ENCODE data around the gene YIPF2.
"Not testable (repeated sequence)": the region's sequence is repeated elsewhere in the genome, so short reads cannot be mapped to it uniquely, and the experiment has no call there.

YIPF2 gene

DNA sequence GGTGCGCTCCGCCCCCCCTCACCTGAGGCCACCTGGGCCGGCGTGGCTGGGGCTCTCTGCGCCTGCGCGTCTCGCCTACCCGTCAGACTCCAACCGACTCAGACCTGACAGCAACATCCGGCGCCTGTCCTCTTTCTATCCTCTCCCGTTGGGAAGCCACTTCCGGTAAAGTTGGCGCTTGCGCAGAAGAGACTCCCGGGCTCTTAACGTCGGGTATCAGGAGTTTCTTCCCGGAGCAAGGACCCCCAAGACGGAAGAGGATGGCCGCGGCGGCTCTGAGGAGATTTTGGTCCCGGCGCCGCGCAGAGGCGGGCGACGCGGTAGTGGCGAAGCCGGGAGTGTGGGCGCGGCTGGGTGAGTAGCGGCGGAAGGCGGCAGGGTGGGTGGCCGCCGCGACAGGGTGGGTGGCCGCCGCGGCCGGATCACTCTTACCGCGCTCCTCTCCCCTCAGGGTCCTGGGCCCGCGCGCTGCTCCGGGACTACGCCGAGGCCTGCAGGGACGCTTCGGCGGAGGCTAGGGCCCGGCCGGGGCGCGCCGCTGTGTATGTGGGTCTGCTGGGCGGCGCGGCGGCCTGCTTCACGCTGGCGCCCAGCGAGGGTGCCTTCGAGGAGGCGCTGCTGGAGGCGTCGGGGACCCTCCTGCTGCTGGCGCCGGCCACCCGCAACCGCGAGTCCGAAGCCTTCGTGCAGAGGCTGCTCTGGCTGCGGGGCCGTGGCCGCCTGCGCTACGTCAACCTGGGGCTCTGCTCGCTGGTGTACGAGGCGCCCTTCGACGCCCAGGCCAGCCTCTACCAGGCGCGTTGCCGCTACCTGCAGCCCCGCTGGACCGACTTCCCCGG lies at the start of gene YIPF2, which contains the start of gene TIMM29:
YIPF2 (minus strand) TSS at position 77 of the 839 bp plus-strand sequence. CDS start 229 bp downstream, outside the sequence.
TIMM29 (plus strand) TSS at position 249 of the 839 bp plus-strand sequence; CDS start at position 261, 12 bp downstream.
- peak; percentile 97 for DNase-seq

DNA sequence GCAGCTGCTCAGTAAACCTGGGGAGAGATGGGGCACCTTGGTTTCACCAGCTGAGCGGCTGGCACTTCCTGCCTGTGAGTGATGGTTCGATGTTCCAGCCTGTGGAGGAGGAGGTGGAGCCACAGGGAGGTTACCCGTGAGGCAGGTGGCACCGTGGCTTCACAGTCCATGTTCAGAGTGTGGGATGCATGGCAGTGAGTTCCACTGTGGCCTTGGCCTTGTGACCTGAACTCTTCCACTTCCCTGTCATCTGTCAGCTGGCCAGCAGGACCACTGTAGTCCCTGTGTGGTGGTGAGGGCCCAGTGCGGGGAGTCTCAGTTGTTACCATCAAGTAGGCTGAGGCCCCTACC lies 49.3 kb upstream of the YIPF2 start:
- no peak for DNase-seq

DNA sequence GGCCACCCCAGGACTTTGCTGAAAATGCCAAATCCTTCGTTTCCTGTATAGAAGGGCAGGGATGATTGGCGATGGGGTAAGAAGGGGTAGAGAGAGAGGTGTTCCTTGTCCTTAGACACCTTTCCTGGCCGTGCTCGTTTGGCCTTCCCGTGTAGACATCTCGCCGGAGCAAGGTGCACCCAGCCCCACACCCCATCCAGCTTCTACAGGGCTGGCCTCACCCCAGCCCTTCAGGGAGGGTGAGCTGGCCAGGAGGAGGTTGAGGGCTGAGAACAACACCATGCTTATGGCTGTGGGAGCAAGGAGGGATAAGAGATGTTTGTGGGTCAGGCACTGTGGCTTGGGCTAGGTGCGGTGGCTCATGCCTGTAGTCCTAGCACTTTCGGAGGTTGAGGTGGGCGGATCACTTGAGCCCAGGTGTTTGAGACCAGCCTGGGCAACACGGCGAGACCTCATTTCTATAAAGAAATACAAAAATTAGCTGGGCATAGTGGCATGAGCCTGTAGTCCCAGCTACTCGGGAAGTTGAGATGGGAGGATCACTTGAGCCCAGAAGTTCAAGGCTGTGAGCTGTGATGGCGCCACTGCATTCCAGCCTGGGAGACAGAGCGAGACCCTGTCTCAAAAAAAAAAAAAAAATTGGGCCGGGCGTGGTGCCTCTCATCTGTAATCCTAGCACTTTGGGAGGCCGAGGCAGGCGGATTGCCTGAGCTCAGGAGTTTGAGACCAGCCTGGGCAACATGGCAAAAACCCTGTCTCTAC lies 47.9 kb upstream of the YIPF2 start:
- no peak for DNase-seq

DNA sequence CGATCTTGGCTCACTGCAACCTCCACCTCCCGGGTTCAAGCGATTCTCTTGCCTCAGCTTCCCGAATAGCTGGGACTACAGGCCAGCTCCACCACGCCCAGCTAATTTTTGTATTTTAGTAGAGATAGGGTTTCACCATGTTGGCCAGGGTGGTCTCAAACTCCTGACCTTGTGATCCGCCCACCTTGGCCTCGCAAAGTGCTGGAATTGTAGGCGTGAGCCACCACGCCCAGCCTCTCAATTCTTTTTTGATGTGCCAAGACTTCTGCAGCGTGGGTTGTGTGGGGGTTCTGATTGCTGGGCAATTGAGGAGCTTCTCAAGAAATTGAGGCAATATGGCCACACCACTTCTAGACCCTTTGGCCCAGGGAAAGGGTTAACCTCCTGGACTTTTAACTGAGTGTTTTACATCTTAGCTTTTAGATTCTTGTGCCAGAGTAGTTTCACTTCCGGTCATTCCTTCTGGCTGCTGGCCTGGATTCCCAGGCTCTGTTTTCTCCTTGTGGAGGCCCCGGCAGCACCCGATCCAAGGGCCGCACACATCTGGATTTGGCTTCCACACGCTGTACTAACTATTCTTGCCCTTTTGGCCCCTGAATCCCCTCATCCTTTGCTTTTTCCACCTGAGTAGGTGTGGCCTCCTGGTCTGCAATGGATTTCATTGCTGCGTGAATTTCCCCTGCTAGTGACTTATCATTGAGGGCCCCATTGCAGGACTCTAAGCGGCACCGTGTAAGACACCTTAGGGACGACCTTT lies 47.1 kb upstream of the YIPF2 start:
- DNase-seq: no peak

DNA sequence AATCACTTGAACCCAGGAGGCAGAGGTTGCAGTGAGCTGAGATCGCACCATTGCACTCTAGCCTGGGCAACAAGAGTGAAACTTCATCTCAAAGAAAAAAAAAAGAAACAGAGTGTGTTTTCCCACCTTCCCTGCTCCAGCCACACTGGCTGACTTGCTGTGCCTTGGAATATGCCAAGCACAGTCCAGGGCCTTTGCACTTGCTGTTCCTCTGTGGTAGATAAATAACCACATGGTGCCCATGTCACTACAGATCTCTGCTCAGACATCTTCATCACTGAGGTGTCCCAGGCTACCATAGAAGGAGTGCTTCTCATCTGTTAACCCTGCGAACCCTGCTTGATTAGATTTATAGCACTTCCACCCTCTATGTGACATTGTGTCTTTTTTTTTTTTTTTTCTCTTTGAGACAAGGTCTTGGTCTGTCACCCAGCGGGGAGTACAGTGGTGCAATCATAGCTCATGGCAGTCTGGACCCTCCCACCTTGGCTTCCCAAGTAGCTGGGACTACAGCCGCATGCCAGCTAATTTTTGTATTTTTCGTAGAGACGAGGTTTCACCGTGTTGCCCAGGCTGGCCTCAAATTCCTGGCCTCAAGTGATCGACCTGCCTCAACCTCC lies 42.8 kb upstream of the YIPF2 start:
- no peak for DNase-seq

DNA sequence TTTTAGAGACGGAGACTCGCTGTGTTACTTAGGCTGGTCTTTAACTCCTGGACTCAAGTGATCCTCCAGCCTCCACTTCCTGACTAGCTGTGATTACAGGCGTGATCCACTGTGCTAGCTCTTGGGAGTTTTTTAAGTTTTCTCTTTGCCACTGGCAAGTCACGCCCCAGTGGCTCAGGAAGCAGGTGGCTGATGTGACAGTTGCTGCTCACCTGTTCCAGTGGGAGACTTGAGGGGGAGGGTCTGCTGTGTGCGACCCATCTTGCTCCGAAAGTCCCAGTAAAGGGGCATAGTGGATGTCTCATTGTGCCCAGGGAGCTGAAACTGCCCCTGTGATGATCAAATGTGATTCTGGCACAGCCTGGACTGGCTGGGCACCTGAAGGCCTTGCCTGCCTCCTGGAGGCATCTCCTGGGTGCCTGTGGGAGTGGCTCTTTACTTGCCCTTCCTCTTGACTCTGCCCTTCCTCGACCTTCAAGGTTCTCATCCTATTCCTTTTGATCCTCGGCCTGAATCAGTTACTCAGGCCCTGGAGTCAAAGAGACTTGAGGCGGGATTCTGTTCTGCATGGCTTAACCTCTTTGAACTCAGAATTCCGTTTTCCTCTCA lies 40.2 kb upstream of the YIPF2 start:
- no peak for DNase-seq

DNA sequence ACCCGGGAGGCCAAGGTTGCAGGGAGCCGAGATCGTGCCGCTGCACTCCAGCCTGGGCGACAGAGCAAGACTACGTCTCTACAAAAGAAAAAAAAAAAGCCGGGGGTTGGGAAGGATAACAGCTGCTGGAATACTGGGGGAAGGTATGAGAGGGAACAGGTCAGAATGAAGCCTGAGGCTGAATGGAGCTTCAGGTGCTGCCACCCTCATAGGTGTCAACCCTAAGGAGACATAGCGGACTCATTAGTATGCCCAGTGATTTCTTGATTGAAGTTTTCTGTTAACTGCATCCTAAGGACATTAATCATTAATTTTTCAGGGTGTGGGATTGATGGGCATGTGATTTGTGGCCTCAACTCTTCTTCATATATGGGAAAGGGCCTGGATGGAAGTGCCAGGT lies 38.4 kb upstream of the YIPF2 start:
- DNase-seq: no peak

DNA sequence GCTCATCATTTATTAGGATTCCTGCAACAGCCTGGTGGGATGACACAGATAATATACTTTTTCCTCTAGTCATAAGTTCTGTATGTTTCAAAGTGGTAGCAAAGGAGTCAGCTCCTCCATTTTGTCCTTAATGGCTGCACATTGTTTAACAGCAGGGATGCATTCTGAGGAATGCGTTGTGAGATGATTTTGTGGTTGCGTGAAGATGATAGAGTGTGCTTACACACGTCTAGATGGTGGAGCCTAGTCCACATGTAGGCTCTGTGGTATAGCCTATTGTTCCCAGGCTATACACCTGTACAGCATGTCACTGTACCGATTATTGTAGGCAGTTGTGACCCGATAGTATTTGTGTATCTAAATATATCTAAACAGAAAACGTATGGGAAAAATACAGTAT lies 37.0 kb upstream of the YIPF2 start:
- DNase-seq: no peak

DNA sequence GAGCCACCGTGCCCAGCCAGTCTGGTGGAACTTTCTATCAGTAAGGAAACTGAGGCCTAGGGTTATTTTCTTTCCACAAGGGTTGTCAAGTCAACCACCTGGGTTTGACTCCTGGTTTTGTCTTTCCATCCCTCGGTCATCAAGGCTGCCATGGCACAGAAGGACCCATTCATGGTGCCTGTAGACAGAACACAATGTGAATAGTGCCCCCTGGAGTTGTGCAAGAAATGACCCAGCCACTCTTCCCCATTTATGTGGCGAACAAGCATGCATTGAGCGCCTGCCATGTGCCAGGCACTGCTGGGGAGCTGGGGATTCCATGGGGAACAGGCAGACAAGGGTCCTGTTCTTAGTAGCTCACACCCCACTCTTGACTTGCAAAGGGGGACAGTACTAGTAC lies 36.5 kb upstream of the YIPF2 start:
- no peak for DNase-seq

DNA sequence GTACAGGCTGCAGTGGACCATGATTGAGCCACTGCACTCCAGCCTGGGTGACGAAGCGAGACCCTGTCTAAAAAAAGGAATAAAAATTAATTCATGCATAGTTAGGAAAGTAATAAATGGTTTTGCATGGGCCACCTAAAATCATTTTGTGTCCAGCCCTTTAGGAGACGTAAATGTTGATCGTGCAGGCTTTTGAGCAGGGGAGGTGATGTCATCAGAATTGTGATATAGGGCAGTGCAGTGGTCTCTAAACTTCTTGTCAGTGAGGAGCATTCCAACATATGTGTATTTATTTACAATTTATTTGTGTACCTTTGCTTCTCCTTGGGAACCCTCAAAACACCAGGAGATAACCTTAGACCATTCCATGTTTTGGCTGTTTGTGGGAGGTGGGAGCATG lies 35.4 kb upstream of the YIPF2 start:
- DNase-seq: no peak

DNA sequence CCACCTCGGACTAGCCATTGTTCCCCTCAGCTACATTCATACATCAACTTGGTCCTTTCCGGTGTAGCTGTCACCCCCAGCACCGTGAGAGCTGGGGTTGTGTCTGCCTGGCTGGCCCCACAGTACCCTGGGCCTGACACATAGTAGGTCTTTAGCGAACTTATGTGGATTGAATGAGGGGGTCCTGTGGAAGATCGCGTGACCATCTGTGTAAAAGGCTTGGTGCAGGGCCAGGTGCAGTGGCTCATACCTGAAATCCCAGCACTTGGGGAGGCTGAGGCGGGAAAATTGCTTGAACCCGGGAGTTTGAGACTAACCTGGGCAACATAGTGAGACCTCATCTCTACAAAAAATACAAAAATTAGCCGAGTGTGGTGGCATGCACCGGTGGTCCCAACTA lies 34.4 kb upstream of the YIPF2 start:
- DNase-seq: no peak

DNA sequence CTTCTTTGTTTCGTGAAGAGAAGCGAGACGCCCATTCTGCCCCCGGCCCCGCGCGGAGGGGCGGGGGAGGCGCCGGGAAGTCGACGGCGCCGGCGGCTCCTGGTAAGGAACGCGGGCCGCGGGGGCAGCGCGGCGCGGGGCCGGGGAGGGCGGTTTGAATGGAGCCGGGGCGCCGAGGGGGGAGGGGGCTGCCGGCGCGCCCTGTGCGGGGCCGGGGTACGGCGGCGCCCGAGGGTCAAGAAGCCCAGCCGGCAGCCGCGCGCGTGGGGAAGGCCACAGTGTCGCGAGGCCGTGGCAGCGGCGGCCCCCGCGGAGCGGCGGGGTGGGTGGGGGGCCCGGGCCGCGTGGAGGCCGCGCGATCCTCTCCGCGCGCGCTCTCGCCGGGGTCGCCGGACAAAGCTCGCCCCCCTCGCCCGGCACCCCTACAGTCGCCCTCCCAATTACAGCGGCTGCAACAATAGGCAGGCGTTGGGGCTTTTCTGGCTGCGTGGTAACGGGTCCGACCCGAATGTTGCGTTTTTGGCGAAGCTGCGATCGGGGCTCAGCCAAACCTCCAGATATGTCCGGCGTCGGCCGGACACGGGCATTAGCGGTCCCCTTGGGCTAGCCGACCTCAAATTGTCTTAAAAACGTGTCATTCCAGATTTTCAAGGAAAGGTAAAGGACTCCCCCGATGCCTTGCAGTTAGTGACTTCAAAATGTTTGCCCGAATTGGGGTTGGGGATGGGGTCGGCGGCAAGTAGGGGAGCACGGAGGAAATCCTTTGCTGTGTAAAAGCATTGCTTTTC lies 32.8 kb upstream of the YIPF2 start:
- no peak for DNase-seq

DNA sequence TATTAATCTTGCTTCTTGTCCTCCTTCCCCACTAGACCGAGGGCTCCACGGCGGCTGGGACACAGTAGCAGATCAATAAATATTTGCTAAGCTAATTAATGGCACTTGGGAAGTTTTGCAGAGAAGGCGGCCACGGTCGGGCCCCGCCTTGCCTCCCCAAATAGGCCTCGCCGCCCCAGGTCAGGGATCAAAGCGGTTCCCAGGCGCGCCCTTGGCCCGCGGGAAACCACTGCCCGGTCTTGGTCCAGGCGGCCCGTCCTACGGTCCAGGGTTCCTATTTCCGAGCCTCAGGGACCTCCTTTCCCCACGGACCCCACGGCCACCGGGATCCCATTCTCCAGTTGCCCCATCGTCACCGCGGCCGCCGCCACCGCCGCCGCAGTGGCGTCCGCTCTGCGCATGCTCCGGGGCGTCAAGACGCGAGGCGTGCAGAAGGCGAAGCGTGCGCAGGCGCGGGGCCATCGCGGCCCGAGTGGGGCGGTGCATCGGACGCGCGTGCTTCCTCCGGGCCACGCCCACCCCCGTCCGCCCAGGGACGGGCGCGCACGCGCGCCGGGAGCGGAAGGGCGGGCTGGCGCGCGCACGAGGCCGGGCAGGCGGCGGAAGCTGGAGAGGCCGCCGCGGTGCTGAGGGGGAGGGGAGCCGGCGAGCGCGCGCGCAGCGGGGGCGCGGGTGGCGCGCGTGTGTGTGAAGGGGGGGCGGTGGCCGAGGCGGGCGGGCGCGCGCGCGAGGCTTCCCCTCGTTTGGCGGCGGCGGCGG lies 32.1 kb upstream of the YIPF2 start, which contains the start of gene SMARCA4:
SMARCA4 (plus strand) TSS at position 717 of the 759 bp plus-strand sequence. CDS start 23,122 bp downstream, outside the sequence.
- peak; percentile 99 for DNase-seq

DNA sequence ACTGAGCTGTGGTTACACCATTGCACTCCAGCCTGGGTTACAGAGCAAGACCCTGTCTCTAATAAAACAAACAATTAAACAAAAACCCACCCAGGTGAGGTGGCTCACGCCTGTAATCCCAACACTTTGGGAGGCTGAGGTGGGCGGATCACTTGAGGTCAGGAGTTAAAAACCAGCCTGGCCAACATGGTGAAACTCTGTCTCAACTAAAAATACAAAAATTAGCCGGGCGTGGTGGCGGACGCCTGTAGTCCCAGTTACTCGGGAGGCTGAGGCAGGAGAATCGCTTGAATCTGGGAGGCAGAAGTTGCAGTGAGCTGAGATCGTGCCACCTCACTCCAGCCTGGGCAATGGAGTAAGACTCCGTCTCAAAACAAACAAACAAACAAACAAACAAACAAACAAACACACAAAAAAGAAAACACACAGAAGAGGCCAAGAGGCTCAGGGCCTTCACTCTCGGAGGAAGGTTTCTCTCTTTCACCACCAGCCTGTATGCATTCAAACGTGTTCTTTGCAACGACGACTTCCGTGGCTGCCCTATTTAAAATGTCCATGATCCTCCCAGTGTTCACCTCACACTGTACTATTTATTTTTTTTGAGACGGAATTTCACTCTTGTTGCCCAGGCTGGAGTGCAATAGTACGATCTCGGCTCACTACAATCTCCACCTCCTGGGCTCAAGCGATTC lies 31.0 kb upstream of the YIPF2 start:
- not testable (repeated sequence) for DNase-seq

DNA sequence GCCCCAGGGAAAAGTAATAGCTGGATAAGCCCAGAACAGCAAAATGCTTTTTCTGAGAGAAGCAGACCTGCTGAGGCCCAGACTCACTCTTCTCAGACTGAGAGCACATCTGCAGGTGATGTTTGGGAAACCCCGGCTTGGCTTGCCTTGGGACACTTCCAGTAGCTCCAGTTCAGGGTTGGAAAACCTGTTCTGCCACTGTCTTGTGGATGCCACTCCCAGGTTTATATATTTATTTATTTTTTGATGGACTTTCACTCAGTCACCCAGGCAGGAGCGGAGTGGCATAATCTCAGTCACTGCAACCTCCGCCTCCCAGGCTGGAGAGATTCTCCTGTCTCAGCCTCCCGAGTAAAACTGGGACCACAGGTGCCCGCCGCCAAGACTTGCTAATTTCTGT lies 24.4 kb upstream of the YIPF2 start:
- DNase-seq: no peak

DNA sequence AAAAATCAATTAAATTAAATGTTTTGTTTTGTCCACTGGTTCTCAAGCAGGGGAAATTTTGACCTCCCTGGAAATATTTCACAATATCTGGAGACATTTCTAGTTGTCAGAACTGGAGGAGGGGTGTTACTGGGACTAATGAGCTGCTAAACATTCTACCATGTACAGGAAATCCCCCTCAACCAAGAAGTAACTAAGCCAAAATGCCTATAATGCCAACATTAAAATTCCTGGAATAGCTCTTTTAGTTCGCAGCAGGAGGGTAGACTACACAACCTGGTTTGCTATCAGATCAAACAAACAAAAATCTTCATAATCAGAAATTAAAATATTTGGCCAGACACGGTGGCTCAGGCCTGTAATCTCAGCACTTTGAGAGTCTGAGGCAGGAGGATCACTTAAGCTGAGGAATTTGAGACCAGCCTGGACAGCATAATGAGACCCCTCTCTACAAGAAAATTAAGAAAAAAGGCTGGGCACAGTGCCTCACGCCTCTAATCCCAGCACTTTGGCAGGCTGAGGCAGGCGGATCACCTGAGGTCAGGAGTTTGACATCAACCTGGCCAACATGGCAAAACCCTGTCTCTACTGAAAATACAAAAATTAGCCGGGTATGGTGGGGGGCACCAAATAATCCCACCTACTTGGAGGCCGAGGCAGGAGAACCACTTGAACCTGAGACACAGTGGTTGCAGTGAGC lies 18.7 kb upstream of the YIPF2 start:
- no peak for DNase-seq

DNA sequence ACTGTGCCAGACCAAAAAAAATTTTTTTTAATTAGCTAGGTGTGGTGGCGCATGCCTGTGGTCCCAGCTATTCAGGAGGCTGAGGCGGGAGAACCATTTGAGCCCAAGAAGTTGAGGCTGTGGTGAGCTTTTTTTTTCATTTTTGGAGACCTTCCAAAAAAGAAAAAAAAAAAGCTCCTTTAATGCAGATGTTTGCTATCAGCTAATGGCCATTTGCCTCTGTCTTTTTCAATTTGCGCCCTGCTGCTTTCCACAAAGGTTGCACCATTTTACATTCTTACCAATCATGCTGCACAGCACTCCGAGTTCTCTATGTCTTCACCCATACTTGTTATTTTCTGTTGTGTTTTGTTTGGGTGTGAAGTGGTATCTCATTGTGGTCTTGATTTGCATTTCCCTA lies 16.8 kb upstream of the YIPF2 start:
- no peak for DNase-seq

DNA sequence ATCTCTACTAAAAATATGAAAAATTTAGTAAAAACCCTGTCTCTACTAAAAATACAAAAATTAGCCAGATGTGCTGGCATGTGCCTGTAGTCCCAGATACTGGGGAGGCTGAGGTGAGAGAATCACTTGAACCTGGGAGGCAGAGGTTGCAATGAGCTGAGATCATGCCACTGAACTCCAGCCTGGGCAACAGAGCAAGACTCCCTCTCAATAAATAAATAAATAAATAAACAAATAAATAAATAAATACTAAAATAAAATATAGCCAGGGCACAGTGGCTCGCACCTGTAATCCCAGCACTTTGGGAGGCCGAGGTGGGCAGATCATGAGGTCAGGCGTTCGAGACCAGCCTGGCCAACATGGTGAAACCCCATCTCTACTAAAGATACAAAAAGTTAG lies 15.0 kb upstream of the YIPF2 start:
- DNase-seq: not testable (repeated sequence)

DNA sequence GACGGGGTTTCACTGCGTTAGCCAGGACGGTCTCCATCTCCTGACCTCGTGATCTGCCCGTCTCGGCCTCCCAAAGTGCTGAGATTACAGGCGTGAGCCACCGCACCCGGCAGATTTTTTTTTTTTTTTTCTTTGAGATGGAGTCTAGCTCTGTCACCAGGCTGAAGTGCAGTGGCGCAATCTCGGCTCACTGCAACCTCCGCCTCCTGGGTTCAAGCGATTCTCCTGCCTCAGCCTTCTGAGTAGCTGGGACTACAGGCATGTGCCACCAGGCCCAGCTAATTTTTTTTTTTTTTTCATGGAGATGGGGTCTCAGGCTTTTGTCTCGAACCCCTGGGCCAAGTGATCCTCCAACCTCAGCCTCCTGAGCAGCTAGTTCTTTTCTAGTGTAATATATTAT lies 13.2 kb upstream of the YIPF2 start:
- DNase-seq: not testable (repeated sequence)
